GM10266 (cell line): ENCODE measurements around the gene SORBS2.

Source experiments
- DNase-seq: peaks from one replicate; pipeline ENCODE4 v3.0.0; 2012; ENCODE audit errors: extremely low spot score
- TF ChIP-seq, protein P1 (sequence below): IDR thresholded peaks from 2 replicates; pipeline ENCODE4 v1.5.1; 2012; ENCODE audit warnings: mild to moderate bottlenecking, low read depth; ENCODE audit not compliant: control insufficient read depth, insufficient read depth; ENCODE audit errors: missing control alignments

The SORBS2 gene

DNA sequence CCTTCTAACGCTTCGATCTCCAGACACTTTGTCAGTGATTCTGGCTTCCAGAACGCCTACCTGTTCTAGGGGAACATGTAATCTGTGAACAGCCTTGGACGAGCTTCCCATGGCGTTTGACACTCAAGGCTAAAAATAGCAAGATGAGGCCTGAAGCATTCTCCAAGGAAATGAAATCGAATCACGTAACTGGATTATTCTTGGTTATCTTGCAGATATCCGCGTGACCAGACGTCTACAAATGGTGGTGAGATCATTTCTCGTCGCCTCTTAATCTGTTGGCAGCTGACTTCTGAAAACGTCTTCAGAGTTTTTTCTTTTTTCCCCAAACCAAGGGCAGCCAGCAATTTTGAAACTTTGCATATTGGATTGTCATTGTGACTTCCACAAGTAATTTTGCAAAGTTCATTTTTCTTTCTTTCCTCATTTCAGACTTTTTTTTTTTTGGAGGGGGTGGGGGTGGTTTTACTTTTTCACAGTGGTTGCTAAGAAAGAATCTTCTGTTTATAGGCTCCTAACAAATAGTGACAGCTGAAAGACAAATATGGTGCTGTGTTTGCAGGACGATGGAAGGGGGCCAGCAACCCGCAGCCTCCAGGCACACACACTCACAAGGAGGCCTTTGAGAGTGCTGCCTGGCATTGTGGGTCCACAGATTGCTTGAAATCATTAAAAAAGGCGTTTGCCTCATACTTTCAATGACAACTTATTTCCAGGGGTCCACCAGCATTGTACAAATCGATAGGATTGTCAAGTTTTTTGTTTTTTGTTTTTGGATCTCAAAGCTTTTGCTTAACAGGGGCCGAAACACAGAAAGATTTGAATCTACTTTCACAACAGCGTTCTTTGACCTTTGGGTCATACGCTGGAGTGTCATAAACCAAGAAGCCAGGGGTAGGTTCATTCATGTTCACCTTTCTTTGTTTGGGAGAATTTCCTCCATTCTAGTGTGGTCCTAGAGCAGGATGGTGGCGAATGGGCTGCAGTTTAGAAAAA is 244.3 kb downstream of the SORBS2 start:
- no peak for DNase-seq
- TF ChIP-seq, protein P1, sequence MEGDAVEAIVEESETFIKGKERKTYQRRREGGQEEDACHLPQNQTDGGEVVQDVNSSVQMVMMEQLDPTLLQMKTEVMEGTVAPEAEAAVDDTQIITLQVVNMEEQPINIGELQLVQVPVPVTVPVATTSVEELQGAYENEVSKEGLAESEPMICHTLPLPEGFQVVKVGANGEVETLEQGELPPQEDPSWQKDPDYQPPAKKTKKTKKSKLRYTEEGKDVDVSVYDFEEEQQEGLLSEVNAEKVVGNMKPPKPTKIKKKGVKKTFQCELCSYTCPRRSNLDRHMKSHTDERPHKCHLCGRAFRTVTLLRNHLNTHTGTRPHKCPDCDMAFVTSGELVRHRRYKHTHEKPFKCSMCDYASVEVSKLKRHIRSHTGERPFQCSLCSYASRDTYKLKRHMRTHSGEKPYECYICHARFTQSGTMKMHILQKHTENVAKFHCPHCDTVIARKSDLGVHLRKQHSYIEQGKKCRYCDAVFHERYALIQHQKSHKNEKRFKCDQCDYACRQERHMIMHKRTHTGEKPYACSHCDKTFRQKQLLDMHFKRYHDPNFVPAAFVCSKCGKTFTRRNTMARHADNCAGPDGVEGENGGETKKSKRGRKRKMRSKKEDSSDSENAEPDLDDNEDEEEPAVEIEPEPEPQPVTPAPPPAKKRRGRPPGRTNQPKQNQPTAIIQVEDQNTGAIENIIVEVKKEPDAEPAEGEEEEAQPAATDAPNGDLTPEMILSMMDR: no peak

DNA sequence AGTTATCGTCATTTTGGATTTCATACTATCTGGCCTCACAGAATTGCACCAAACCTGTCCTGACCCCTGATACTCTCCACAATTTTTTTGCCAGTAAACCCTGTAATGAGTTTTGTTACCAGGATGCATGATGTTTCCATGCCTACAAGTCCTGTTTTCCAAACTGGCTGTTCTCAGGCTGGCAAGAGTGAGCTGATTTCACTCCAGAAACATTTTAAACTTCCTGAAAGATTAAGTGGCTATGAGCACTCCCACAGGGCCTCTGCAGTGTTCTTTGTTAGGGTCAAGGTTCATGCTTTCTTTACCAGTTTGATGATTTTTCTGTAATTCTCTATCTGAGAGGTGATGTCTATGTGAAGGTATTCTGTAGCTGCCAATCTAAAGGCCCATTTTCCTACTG is 245.0 kb downstream of the SORBS2 start:
- TF ChIP-seq, protein P1: no peak
- no peak for DNase-seq

DNA sequence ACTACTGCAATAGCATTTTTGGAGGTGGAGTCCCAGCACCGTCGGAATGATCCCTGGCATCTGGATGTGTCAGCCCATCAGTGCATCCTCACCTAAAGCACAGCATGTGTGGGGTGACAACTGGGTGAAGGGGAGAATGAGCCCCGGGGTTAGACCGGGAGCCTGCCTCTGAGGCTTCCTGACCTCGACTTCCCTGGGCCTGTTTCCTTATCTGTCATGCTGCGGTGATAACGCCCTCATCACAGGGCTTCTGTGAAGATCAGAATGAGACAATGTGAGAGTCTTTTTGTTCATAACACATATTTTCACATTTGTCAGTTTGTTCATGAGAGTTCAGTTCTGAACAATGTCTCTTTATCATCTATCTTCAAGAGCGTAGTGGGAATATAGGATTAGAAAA is 245.6 kb downstream of the SORBS2 start:
- DNase-seq: no peak
- TF ChIP-seq, protein P1: no peak

DNA sequence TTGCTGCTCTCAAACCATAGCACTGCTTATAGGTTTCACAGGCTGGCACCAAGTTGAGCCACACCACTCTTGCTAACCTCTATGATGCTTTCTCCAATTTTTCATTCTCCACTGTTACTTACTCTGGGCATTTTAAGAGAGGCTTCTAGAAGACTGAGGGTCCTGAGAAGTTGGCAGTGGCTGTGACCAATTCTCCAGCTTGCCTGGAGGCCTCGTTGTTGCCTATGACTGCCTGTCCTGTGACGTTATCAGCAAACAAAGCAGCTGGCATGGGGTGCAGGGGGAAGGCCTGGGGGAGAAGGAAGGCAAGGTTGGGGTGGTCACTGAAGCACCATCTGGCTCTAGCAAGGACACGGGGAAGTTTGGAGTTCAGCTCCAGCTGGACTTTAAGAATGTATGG is 246.3 kb downstream of the SORBS2 start:
- TF ChIP-seq, protein P1: no peak
- DNase-seq: no peak

DNA sequence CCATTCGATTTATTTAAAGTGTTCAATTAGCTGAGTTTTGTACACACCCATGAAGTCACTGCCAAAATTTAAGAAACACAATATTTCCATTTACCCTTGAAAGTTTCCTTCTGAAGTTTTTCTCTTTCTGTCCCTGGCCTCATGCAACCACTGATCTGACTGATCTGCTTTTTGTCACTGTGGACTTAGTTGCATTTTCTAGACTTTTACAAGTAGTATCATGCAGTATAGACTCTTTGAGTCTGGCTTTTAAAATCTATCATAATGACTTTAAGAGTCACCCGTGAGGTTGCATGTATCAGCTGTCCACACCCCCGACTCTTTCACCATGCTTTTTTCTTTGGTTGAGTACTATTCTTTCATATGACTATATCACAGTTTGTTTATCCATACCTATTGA is 247.6 kb downstream of the SORBS2 start:
- no peak for DNase-seq
- TF ChIP-seq, protein P1: no peak

DNA sequence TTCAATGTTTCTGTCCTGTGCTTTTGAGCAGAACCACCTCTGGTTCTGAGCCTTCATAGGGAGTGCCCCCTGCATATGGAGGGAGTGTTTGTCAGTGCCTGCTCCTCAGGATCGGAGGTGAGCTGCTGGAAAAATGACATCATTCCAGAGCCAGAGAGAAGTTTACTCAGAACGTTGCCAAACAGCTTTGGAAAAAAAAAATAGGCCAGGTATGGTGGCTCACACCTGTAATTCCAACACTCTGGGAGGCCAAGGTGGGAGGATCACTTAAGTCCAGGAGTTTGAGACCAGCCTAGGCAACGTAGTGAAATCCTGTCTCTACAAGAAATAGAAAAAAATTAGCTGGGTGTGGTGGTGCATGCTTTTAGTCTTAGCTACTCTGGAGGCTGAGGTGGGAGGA is 249.5 kb downstream of the SORBS2 start:
- no peak for DNase-seq
- TF ChIP-seq, protein P1: no peak

DNA sequence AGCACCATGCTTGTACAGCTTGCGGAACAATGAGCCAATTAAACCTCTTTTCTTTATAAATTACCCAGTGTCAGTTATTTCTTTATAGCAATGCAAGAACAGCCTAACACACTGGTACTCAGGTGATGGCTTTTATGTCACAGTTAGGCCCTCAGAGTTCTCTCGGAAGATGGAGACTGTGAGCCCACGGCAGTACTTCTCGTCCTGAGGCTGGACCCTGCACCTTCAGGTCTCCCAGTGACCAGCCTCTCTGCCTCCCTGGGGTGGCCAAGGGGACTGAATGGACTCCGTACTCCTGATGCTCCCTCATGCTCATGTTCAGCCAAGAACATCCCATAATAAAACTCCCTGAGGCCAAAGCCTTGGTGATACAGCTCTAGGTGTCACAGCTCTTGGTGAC is 251.7 kb downstream of the SORBS2 start:
- TF ChIP-seq, protein P1: no peak
- no peak for DNase-seq
